ENCODE measurements around the gene ANKRD27. TPM values are rescaled to one million over a fixed set of nuclear protein-coding genes. Genes with fewer than 3 reads are reported as not detected.

ANKRD27 gene
- total RNA-seq, 1 donor from 2014 or later = 20.8 TPM

DNA sequence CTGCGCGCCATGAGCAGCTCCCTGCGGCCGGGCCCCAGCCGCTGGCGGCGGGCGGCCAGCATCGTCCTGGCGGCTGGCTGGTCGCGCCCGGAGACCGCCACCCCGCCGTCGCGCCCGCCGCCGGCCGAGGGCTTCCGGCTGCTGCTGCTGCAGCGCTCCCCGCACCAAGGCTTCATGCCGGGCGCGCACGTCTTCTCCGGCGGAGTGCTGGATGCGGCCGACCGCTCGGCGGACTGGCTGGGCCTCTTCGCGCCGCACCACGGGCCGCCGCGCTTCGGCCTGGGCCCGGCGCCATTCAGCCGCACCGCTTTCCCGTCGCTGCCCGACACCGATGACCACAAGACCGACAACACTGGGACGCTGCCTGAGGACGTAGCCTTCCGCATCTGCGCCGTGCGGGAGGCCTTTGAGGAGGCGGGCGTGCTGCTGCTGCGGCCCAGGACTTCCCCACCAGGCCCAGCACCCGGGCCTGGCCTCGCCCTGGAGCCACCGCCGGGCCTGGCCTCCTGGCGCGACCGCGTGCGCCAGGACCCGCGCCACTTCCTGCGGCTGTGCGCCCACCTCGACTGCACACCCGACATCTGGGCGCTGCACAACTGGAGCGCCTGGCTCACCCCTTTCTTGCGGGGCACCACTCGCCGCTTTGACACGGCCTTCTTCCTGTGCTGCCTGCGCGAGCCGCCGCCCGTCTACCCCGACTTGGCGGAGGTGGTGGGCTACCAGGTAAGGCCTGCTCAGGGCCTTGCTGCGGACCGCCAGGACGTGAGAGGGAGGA is 17.2 kb upstream of the ANKRD27 start:
- Mint-ChIP-seq H3K9me3 (ENCODE audit: unreplicated experiment) (peaks cover 4% of the 10 kb centered on the region), H3K36me3 (ENCODE audit: low read depth, unreplicated experiment) (peaks cover 2% of the 10 kb centered on the region), H3K4me3 (ENCODE audit: unreplicated experiment) (no peak overlapping the region), H3K27me3 (ENCODE audit: low read depth, unreplicated experiment) (no peaks in the 10 kb centered on the region), H3K4me1 (ENCODE audit: low read depth, unreplicated experiment) (peaks cover 5% of the 10 kb centered on the region), H3K27ac (ENCODE audit: unreplicated experiment) (no peak overlapping the region)
- Histone ChIP-seq H3K4me2 (ENCODE audit: low read length) (peak overlapping the region; percentile 78), H3K9ac (ENCODE audit: low read length) (peak overlapping the region; percentile 71), H3K4me3 (ENCODE audit: insufficient read depth, low read depth, low read length) (peak overlapping the region; percentile 70), H2AFZ (ENCODE audit: low read depth, low read length) (peak overlapping the region; percentile 66), H4K20me1 (ENCODE audit: insufficient read depth, low read length) (peaks cover 14% of the 10 kb centered on the region), H3K27me3 (ENCODE audit: insufficient read depth, low read length) (no peaks in the 10 kb centered on the region), H3K9me3 (ENCODE audit: insufficient read depth, low read depth, low read length) (no peaks in the 10 kb centered on the region), H3K4me1 (ENCODE audit: insufficient read depth, low read length) (peaks cover 14% of the 10 kb centered on the region), H3K79me2 (ENCODE audit: insufficient read depth, low read length) (peaks cover 47% of the 10 kb centered on the region), H3K27ac (ENCODE audit: low read depth, low read length) (peak overlapping the region; percentile 63), H3K36me3 (ENCODE audit: insufficient read depth, low read length) (no peaks in the 10 kb centered on the region)
- no peak for FAIRE-seq
- peak; percentile 73 for DNase-seq (ENCODE audit: low read depth)
- TF ChIP-seq EZH2 (IDR thresholded peaks at IDR 0.05; ENCODE audit: insufficient read depth, low read length) (no peak), CTCF (IDR thresholded peaks at IDR 0.05; ENCODE audit: insufficient read depth, low read depth, low read length) (no peak)

GRCh38 chr19:32691291-32691951 is 16.4 kb upstream of the ANKRD27 start, which contains the start of gene NUDT19:
TSS of gene NUDT19 (plus strand) at chr19:32691821. CDS start at chr19:32691961, 140 bp downstream.
- Histone ChIP-seq H3K9me3 (ENCODE audit: insufficient read depth, low read depth, low read length) (no peaks in the 10 kb centered on the region), H3K79me2 (ENCODE audit: insufficient read depth, low read length) (peaks cover 42% of the 10 kb centered on the region), H4K20me1 (ENCODE audit: insufficient read depth, low read length) (peaks cover 12% of the 10 kb centered on the region), H3K4me2 (ENCODE audit: low read length) (peak within 1 kb of the TSS; percentile 78), H2AFZ (ENCODE audit: low read depth, low read length) (peak within 1 kb of the TSS; percentile 66), H3K27ac (ENCODE audit: low read depth, low read length) (peak within 1 kb of the TSS; percentile 63), H3K4me3 (ENCODE audit: insufficient read depth, low read depth, low read length) (peak within 1 kb of the TSS; percentile 70), H3K27me3 (ENCODE audit: insufficient read depth, low read length) (no peaks in the 10 kb centered on the region), H3K9ac (ENCODE audit: low read length) (peak within 1 kb of the TSS; percentile 71), H3K36me3 (ENCODE audit: insufficient read depth, low read length) (no peaks in the 10 kb centered on the region), H3K4me1 (ENCODE audit: insufficient read depth, low read length) (peaks cover 14% of the 10 kb centered on the region)
- FAIRE-seq = no peak
- Mint-ChIP-seq H3K9me3 (ENCODE audit: unreplicated experiment) (peaks cover 4% of the 10 kb centered on the region), H3K36me3 (ENCODE audit: low read depth, unreplicated experiment) (peaks cover 2% of the 10 kb centered on the region), H3K27ac (ENCODE audit: unreplicated experiment) (no peak within 1 kb of the TSS), H3K4me3 (ENCODE audit: unreplicated experiment) (peak within 1 kb of the TSS; percentile 83), H3K4me1 (ENCODE audit: low read depth, unreplicated experiment) (peaks cover 5% of the 10 kb centered on the region), H3K27me3 (ENCODE audit: low read depth, unreplicated experiment) (no peaks in the 10 kb centered on the region)
- DNase-seq (ENCODE audit: low read depth) = peak; percentile 73
- no peak for TF ChIP-seq EZH2 (IDR thresholded peaks at IDR 0.05; ENCODE audit: insufficient read depth, low read length)
- no peak for TF ChIP-seq CTCF (IDR thresholded peaks at IDR 0.05; ENCODE audit: insufficient read depth, low read depth, low read length)

Data from astrocyte (in vitro differentiated cells and primary cell).